H7 (cell line): ENCODE results near the gene SPTBN1. TPM values are rescaled to one million over a fixed set of nuclear protein-coding genes. Genes with fewer than 3 reads are reported as not detected.

ENCODE experiments used
- DNase-seq: peaks from one replicate; pipeline ENCODE4 v3.0.0; 2012
- H3K27me3 ChIP-seq: 2 replicates; pipeline ENCODE4 v1.6.0; 2011; ENCODE audit warnings: mild to moderate bottlenecking, low read length; ENCODE audit not compliant: control insufficient read depth, insufficient read depth
- H3K36me3 ChIP-seq: replicated peaks from 2 replicates; pipeline ENCODE4 v1.5.1; 2011; ENCODE audit warnings: low read length; ENCODE audit not compliant: control insufficient read depth, insufficient read depth
- H3K4me3 ChIP-seq: 2 replicates; pipeline ENCODE4 v1.5.1; 2011; ENCODE audit warnings: low read depth, mild to moderate bottlenecking, control low read depth, low read length, moderate library complexity; ENCODE audit not compliant: insufficient read depth
- total RNA-seq: library from RNA; depleted of rRNA; stranded (reverse); fragments of >200 nt; shearing (Covaris generic); gene quantifications from 2 replicates; pipeline ENCODE4 v1.2.3, GENCODE V29; 2014

Gene SPTBN1
- total RNA-seq, 1 experiment from 2014 or later = 100 TPM

DNA sequence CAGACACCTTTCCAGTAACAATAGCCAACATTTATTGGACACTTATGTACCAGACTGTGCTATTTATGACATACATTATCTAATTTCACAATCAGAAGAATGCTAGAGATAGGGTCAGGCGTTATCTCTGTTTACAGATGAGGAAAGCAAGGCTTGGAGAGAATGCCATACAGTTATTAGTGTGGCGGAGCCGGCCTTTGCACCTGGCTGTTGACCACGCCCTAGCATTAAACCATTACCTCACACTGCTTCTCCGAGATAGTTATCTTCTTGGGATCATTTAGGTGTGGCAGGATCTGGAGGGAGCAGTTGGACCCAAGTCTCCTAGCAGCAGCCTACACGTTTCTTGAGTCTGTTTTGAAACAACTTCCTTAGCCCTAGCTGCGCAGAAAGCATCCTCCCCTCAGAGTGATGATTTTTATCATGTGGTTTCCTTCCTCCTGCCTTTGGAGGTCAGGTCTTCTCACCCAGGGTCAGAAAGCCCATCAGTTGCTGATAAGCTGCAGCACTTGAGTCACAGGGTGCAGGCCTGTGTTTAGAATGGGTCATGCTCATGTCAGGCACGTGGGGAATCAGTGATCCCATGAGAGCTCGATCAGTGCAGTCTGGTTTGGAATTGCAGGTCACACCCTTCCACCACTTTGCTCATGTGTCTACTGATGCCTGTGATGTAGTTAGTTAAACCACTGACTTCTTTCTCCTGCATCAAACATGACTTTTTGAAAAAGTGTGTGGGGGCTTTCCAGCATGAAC, 118.2 kb downstream of the SPTBN1 start:
- H3K27me3 ChIP-seq = no peaks in the 10 kb centered on the region
- no peak overlapping the region for H3K4me3 ChIP-seq
- H3K36me3 ChIP-seq = no peaks in the 10 kb centered on the region; the same call in 1 of the 2 replicates
- no peak for DNase-seq

DNA sequence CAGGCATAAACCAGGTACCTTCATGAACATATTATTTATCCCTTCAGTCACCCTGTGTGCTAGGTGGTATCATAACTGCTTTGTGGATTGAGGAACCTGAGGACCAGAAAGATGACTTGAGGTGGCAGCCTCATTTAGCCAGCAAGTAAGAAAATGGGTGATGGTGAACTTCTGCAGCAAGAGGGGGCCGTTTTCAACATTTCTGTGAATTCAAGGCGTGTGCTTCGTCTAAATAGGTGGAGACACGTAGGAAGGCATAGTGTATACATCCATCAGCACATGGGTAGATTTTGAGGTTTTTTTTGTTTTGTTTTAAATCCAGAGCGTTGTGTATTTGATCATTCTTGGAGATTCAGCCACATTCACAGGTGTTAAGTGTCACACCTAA, 118.7 kb downstream of the SPTBN1 start:
- DNase-seq = no peak
- no peak overlapping the region for H3K4me3 ChIP-seq
- no peaks in the 10 kb centered on the region; the same call in 1 of the 2 replicates for H3K36me3 ChIP-seq
- no peaks in the 10 kb centered on the region for H3K27me3 ChIP-seq

DNA sequence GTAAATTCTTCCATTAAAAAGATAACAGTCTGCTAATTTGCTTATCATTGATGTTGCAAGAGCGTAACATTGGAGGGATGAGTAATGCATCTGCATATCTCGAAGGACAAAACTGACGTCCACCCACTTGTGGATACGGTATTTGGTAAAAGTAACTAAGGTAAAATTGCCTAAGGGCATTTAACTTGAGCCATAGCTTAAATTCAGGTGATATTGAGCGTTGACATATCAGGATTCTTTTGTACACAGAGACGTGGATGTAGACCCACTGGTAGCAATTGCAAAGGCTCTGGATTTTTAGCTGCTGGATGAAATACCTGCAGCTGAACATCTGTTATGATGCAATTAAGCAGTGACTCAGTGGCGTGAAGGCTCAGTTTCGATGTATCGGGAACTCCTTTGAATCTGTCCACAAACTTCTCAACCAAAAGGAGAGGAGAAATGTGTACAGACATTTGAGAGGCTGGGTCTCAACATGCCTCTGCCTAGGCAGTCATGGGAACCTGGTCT, 119.3 kb downstream of the SPTBN1 start:
- DNase-seq = no peak
- Histone ChIP-seq H3K4me3 (no peak overlapping the region), H3K27me3 (no peaks in the 10 kb centered on the region)

DNA sequence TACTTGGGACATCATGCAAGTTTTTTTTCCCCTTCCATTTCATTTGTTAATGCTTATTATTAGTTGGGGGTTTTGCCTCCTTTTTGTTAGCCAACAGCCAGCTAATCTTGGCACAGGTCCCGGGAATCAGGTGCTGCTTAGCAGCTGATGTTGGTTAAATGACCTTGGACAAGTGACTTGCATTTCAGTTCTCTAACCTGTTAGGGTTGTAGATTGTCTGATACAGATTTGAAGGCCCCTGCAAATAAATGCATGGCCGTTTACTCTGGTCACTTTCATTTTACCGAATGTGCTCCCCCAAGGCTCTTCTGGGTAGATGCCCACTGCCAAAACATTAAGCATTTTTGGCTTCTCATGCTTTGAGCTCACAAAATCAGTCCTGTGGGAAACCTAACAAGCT, 120.9 kb downstream of the SPTBN1 start:
- no peaks in the 10 kb centered on the region for H3K27me3 ChIP-seq

More for the DNA sequence above, 119.3 kb downstream of the SPTBN1 start:
- H3K36me3 ChIP-seq = no peaks in the 10 kb centered on the region; the same call in 1 of the 2 replicates

DNA sequence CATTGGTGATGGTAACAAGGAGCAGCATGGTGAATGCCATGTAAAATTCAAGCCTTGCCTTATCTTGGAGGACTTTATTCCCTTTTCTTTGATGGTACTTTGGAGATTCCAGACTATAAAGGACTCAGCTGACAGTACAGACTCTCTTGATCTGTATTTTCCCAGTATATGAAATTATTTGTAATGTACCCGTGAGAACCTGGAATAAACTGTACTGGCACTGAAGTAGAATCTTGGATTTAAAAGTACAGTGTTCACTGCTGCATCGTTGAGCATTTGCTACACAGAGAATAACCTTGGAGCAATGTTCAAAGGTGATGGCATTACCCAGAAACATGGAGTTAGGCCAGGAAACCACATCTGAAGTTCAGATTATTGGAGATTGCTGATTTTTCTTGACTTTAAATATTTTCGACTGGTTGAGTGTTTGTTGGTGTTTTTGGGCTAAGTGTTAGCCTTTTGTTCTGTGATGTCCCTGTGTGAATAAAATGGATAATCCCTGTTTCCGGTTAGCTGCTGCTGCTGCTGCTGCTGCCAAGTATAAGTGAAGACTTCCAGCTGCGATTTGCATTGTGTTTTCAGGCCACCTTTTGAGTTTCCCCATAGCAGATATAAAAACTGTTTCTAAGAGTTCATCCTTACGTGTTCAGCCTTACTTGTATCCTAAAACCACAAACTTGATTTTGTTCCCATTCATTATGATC, 122.0 kb downstream of the SPTBN1 start:
- H3K27me3 ChIP-seq = no peaks in the 10 kb centered on the region
- no peak for DNase-seq
- H3K36me3 ChIP-seq = no peaks in the 10 kb centered on the region; the same call in 1 of the 2 replicates
- H3K4me3 ChIP-seq = no peak overlapping the region

More for the DNA sequence above, 120.9 kb downstream of the SPTBN1 start:
- DNase-seq = no peak
- Histone ChIP-seq H3K4me3 (no peak overlapping the region), H3K36me3 (no peaks in the 10 kb centered on the region; the same call in 1 of the 2 replicates)

DNA sequence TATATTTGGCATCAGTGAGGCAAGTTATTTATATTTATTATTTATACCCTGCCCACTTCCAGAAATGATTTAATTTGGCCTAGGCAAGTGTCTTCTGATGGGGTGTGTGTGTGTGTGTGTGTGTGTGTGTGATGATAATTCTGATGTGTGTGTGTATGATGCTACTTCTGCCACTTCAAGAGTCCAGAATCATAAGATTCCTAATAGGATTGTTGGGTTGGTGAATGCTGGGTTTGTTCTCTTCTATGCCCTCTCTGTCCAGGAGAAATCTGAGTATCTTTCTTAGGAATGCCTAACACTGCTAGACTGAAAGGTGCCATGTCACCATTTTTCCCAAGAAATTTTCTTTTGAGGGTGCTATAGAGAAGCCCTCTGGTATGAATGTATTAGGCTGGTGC, 122.5 kb downstream of the SPTBN1 start:
- no peak for DNase-seq
- Histone ChIP-seq H3K4me3 (no peak overlapping the region), H3K36me3 (no peaks in the 10 kb centered on the region; the same call in 1 of the 2 replicates), H3K27me3 (no peaks in the 10 kb centered on the region)

DNA sequence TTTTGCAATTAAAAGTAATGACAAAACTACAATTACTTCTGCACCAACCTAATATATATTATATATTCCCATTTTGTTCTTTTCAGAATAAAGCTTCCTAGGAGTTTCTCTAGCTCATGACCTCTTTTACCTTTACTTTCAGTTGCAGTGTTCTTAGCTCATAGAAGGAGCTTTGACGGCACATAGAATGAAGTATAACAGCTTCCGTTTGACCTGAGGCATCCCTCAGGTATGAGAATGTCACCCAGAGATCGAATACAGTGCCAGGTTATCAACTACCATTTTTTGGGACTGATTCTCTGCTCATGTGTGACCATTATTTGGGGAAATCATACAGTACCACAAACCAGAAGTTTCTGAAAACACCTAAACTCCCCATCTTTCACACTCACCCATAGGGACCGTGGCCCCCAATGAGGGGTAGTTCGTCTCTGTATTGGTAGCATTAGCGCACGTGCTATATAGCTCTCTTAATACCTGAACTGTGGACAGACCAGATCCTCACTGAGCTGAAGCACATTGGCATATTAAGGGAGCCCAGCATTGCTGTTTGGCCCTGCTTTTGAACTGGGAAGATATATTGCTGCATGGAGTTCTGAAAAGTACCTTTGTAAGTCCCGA, 123.0 kb downstream of the SPTBN1 start:
- DNase-seq = no peak
- Histone ChIP-seq H3K27me3 (no peaks in the 10 kb centered on the region), H3K36me3 (no peaks in the 10 kb centered on the region; the same call in 1 of the 2 replicates), H3K4me3 (no peak overlapping the region)

DNA sequence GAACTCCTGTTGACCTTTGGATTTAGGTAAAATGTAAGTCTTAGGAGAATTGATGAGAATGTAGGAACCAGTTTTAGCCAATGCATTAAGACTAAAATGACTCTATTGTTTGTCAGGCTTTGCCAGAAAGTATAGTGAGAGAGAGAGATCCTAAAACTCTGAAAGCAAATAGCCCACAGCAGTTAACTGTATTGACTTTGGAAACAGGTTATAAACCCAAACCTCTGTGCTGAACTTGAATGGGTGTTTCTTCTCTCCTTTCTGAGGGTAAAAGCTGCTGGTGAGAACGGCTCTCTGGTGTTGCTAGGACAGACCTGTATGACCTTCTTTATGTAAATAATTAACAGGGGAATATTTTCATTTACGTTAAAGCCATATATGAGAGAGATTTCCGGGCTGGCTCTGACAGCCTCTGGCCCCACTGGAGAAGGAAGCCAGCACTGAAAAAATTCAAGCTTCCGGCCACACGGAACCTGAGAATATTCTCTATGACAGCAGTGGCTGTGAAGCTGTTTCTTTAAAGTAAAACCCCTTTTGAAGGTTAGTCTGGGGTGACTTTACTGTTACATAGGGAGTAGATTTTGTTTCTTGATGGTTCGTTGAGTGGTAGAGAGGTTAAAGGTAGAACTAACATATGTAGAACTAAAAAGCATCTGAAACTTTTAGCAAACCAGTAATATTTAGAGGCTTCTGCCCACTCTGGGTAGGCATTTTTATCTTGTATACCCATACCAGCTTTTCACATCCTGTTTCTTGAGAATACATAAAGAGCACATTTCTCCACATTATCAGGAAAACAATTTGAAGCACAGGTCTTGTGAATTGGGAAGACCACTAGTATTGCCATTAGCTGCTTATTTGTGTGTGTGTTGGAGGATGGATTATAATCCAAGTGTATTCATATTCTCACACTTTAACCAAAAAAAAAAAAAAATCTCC, 123.8 kb downstream of the SPTBN1 start:
- DNase-seq = no peak
- no peaks in the 10 kb centered on the region for H3K27me3 ChIP-seq
- H3K36me3 ChIP-seq = no peaks in the 10 kb centered on the region
- H3K4me3 ChIP-seq = no peak overlapping the region

DNA sequence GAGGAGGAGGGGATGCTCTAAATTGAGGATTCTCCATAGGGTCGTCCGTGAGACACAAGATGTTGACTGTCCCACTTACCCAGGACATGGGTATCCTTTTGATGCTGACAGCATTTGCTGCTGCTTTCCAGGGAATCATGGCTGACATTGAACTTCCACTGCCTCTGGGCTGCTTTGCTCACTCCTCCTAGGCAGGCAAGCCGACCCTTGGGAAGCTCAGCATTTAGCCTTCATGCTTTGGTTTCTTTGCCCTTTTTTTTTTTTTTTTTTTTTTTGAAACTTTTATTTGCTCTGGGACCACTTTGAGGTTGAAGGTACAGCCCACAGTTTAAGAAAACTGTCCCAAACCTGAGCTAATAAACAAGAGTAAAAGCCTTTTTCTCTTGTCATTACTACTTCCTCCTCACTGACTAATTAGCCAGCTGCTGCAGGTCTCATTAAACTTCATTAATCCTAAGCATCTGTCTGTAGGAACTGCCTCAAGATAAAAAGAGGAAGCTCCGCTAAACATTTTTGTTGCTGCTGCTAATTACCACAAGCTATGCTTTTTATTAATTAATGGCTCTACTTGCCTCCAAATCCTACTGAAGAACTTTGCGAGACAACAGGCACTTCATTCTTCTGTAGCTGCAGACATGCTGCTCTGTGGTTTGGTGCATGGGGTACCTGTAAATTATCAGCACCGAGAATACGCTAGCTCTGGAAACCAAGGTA, 125.4 kb downstream of the SPTBN1 start:
- Histone ChIP-seq H3K4me3 (no peak overlapping the region), H3K27me3 (no peaks in the 10 kb centered on the region), H3K36me3 (no peaks in the 10 kb centered on the region)
- no peak for DNase-seq

DNA sequence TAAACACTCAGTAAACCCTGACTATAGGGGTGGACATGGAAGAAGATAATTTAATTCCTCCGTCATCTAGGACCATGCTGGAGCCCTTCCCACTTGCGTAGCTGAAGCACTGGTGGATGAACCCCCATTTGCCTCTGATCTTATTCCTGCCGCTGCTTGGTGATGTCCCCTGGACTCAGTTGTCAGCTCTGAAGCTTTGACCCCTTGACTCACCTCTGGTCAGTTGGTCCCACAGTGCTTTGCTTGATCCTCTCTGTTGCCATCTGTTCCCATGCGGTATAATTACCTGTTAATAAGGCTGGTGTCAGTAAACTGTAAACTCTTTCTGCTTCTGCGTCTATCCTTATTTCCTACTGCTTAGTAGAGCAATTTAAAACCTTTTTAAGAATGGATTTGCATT, 126.9 kb downstream of the SPTBN1 start:
- no peaks in the 10 kb centered on the region; the same call in 1 of the 2 replicates for H3K36me3 ChIP-seq
- H3K4me3 ChIP-seq = no peak overlapping the region
- H3K27me3 ChIP-seq = no peaks in the 10 kb centered on the region
- DNase-seq = no peak

DNA sequence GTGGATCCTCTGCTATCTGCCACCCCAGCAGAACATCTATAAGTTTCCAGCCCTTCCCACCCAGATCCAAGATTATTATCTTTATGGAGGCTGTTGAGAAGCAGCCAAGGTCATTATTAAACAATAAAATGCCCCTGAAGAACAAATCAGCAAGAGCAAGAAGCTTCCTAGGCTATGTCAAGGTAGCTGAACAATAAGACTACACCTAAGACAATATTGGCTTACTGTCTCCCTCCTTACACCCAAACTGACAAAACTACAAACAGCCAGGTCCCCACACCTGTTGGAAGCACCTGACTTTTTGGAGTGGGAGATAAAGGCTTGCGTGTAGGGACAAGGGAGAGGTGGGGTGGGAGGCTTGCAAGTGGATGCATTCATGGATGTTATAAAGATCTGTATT, 128.5 kb downstream of the SPTBN1 start:
- no peaks in the 10 kb centered on the region for H3K27me3 ChIP-seq
- no peak overlapping the region for H3K4me3 ChIP-seq
- H3K36me3 ChIP-seq = no peaks in the 10 kb centered on the region; the same call in 1 of the 2 replicates
- DNase-seq = no peak

DNA sequence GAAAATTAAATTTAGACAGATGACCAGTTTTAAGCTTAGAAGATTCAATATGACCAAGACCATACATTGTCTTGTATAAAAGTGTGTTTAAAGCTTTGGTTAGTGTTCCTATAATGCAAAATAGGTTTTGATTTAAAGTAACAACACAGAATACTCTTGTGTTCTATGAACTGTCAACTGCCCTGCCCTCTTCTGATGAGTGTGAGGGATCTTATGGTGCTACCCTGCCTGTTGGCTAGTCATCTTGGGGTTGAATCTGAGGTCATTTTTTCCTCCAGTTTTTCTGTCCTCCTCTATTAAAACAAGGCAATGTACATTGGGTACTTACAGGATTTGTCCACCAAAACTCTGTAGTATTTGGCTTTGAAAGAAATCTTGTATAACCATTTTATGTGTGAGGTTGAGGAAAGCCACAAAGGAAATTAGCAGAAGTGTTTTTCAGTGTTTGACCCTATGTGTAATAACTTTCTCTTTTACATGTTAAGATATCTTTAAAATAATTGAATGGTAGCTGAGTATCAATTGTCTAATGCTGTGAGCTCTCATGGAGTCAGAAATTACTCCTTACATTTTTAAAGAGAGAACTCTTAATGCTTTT, 129.1 kb downstream of the SPTBN1 start:
- H3K27me3 ChIP-seq = no peaks in the 10 kb centered on the region
- H3K4me3 ChIP-seq = no peak overlapping the region
- DNase-seq = no peak

DNA sequence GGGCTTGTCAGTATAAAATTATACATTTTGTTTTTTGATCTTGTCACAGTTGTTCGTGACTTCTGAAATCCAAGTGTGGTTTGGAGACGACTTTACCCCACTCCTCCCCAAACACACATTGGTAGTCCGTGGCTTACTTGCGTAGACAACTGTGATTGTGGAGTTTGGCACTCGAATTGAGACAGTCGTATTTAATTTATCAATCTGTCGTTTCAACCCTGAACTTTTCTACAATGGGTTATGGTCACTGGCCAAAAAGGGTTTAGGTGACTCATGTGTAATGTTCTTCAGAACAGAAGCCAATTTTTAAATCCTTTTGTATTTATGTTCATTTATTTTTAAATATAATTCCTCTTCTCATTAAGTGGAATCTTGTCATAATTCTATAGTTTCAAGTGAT, 129.9 kb downstream of the SPTBN1 start:
- no peaks in the 10 kb centered on the region for H3K27me3 ChIP-seq
- DNase-seq = no peak
- H3K4me3 ChIP-seq = no peak overlapping the region
- no peaks in the 10 kb centered on the region; the same call in 1 of the 2 replicates for H3K36me3 ChIP-seq

More for the DNA sequence above, 129.1 kb downstream of the SPTBN1 start:
- no peaks in the 10 kb centered on the region; the same call in 1 of the 2 replicates for H3K36me3 ChIP-seq
